ENCODE measurements around the gene NOTCH1.

Gene NOTCH1

GRCh38 chr9:136526625-136527066 lies 19.2 kb downstream of the NOTCH1 start:
- ChIA-PET CTCF (no interaction called here), POLR2A (interaction anchor here (0.6 kb wide), 2 partner anchors 29 to 331 kb away, joined by 3 to 4 read pairs; no protein-coding TSS in a partner anchor)
- H3K27ac ChIP-seq (ENCODE audit: extremely low read depth, low read depth, low read length): no peak overlapping the region
- no peak for TF ChIP-seq ZNF169 (tag by site-specific recombination; IDR thresholded peaks at IDR 0.05)
- no peak for TF ChIP-seq HIC1 (tag by site-specific recombination; IDR thresholded peaks at IDR 0.05)
- no peak for TF ChIP-seq ZNF223 (tag by site-specific recombination; IDR thresholded peaks at IDR 0.05)
- TF ChIP-seq SETDB1 (IDR thresholded peaks at IDR 0.05; ENCODE audit: insufficient read length, low read length): no peak
- no peak for TF ChIP-seq ZNF776 (tag by site-specific recombination; IDR thresholded peaks at IDR 0.05; ENCODE audit: borderline replicate concordance)
- TF ChIP-seq SP7 (tag by site-specific recombination; IDR thresholded peaks at IDR 0.05): no peak
- TF ChIP-seq ZNF530 (tag by site-specific recombination; IDR thresholded peaks at IDR 0.05; ENCODE audit: low read depth): no peak
- TF ChIP-seq ZNF2 (tag by site-specific recombination; IDR thresholded peaks at IDR 0.05): no peak
- TF ChIP-seq ZNF175 (tag by site-specific recombination; IDR thresholded peaks at IDR 0.05): no peak
- TF ChIP-seq BCL11B (tag by site-specific recombination; IDR thresholded peaks at IDR 0.05; ENCODE audit: low read depth): peak; percentile 79
- TF ChIP-seq ZNF311 (tag by site-specific recombination; IDR thresholded peaks at IDR 0.05; ENCODE audit: borderline replicate concordance): no peak
- no peak for TF ChIP-seq ZNF658 (tag by site-specific recombination; IDR thresholded peaks at IDR 0.05)
- no peak for TF ChIP-seq ZNF221 (tag by site-specific recombination; IDR thresholded peaks at IDR 0.05; ENCODE audit: borderline replicate concordance)
- peak; percentile 53 for TF ChIP-seq ZBTB8A (tag by site-specific recombination; IDR thresholded peaks at IDR 0.05)
- peak; percentile 72 for TF ChIP-seq ZIC2 (tag by site-specific recombination; IDR thresholded peaks at IDR 0.05)
- TF ChIP-seq KLF1 (tag by site-specific recombination; IDR thresholded peaks at IDR 0.05): 0 out of 2 replicates have a peak, but pooled peaks have one; percentile 19
- no peak for TF ChIP-seq CTCF (tag by site-specific recombination; IDR thresholded peaks at IDR 0.05)
- no peak for TF ChIP-seq ZSCAN30 (tag by site-specific recombination; IDR thresholded peaks at IDR 0.05)
- TF ChIP-seq ZBTB6 (tag by site-specific recombination; IDR thresholded peaks at IDR 0.05): no peak
- no peak for TF ChIP-seq HOXC10 (CRISPR knock-in tag; IDR thresholded peaks at IDR 0.05)
- TF ChIP-seq ZNF335 (tag by site-specific recombination; conservative IDR thresholded peaks at IDR 0.05): no peak
- TF ChIP-seq PBX3 (CRISPR knock-in tag; IDR thresholded peaks at IDR 0.05): no peak
- no peak for TF ChIP-seq ZNF76 (tag by site-specific recombination; IDR thresholded peaks at IDR 0.05; ENCODE audit: borderline replicate concordance, low read depth)
- peak; percentile 16; the same call in 1 of the 2 replicates for TF ChIP-seq GLIS2 (tag by site-specific recombination; IDR thresholded peaks at IDR 0.05)
- TF ChIP-seq ZNF677 (tag by site-specific recombination; IDR thresholded peaks at IDR 0.05): no peak
- TF ChIP-seq ZNF266 (tag by site-specific recombination; IDR thresholded peaks at IDR 0.05; ENCODE audit: low read depth): no peak
- TF ChIP-seq ZNF701 (tag by site-specific recombination; IDR thresholded peaks at IDR 0.05): no peak
- no peak for TF ChIP-seq ZNF707 (tag by site-specific recombination; IDR thresholded peaks at IDR 0.05)
- peak; percentile 22; the same call in 1 of the 2 replicates for TF ChIP-seq PATZ1 (tag by site-specific recombination; IDR thresholded peaks at IDR 0.05)
- TF ChIP-seq ZNF121 (tag by site-specific recombination; IDR thresholded peaks at IDR 0.05): no peak
- TF ChIP-seq ELK4 (IDR thresholded peaks at IDR 0.05; ENCODE audit: borderline replicate concordance, low read depth, low read length): no peak

More at GRCh38 chr9:136526625-136527066, 19.2 kb downstream of the NOTCH1 start:
- Histone ChIP-seq H3K4me3 (ENCODE audit: low read depth, low read length) (no peak overlapping the region), H3K9me3 (ENCODE audit: control insufficient read depth, insufficient read depth, low read depth, low read length) (no peaks in the 10 kb centered on the region), H3K4me1 (ENCODE audit: control insufficient read depth, insufficient read depth, low read length) (0 out of 2 replicates have a peak, but pooled peaks cover 4% of the 10 kb centered on the region), H3K36me3 (ENCODE audit: control insufficient read depth in 2 of 2, insufficient read depth in 1 of 2, low read length in 2 of 2) (peaks cover 0 to 7% of the 10 kb centered on the region in 2 experiments; a peak in 1 of 3 replicates)
